ENCODE results near the gene TMEM212. TPM values are rescaled to one million over a fixed set of nuclear protein-coding genes. Genes with fewer than 3 reads are reported as not detected.

The TMEM212 gene
- total RNA-seq (2022): not detected in 2 replicates
- Bru-seq, nascent RNA: percentile 5 among the genes with signal in this experiment
- not detected for BruChase-seq, experiment 1, labeled RNA remaining after a 2-hour chase
- percentile 9 among the genes with signal in this experiment for BruChase-seq, experiment 2, labeled RNA remaining after a 6-hour chase
- long read RNA-seq: 0 reads

DNA sequence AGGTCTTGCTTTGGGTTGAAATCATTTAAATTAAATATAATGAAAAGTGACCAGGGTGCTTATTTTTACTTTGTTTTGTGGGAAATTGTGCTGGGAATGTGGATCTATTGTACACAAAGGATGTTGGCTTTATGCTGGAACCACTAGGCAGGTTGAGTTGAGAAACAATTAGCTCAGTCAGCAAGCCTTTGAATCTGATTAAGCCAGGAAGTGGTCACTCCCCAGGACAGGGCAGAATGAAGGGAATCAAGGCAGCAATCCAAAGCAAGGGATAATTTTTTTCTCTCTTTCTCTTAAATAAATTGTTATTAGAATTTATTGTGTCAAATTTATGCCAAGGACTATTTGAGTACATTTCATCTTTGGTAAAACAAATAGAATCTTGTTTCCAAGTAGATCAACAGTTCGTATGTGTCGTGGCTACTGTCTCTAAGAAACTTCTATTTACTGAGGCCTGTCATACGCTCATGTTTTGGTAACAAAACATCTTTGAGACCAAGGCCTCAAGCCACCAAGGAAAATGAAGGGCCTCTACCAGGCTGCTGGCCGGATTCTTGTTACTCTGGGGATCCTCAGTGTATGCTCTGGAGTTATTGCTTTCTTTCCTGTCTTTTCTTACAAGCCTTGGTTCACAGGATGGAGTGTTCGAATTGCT, at the start of gene TMEM212:
Gene TMEM212, plus strand, starts transcription at position 486 of the 655 bp plus-strand sequence. Its CDS starts 35 bp downstream, at position 521.
- Mint-ChIP-seq H3K27ac (ENCODE audit: unreplicated experiment) (no peak within 1 kb of the TSS), H3K4me3 (ENCODE audit: unreplicated experiment) (no peak within 1 kb of the TSS), H3K9me3 (ENCODE audit: unreplicated experiment) (peaks cover 20% of the 10 kb centered on the region), H3K36me3 (ENCODE audit: insufficient read depth, unreplicated experiment) (no peaks in the 10 kb centered on the region), H3K4me1 (ENCODE audit: low read depth, unreplicated experiment) (peaks cover 38% of the 10 kb centered on the region), H3K27me3 (ENCODE audit: insufficient read depth, unreplicated experiment) (no peaks in the 10 kb centered on the region)
- no TSS peak for BruUV-seq (replicated peaks)
- no peak for DNase-seq
- TF ChIP-seq, protein P1, sequence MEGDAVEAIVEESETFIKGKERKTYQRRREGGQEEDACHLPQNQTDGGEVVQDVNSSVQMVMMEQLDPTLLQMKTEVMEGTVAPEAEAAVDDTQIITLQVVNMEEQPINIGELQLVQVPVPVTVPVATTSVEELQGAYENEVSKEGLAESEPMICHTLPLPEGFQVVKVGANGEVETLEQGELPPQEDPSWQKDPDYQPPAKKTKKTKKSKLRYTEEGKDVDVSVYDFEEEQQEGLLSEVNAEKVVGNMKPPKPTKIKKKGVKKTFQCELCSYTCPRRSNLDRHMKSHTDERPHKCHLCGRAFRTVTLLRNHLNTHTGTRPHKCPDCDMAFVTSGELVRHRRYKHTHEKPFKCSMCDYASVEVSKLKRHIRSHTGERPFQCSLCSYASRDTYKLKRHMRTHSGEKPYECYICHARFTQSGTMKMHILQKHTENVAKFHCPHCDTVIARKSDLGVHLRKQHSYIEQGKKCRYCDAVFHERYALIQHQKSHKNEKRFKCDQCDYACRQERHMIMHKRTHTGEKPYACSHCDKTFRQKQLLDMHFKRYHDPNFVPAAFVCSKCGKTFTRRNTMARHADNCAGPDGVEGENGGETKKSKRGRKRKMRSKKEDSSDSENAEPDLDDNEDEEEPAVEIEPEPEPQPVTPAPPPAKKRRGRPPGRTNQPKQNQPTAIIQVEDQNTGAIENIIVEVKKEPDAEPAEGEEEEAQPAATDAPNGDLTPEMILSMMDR (IDR thresholded peaks at IDR 0.05; ENCODE audit: insufficient read depth in 1 of 2, low read depth in 1 of 2, low read length in 1 of 2, severe bottlenecking in 1 of 2, unreplicated experiment in 1 of 2): no peak
- Histone ChIP-seq H3K9me3 (peaks cover 3% of the 10 kb centered on the region; the same call in 1 of the 2 replicates), H3K4me1 (peaks cover 22% of the 10 kb centered on the region), H3K4me3 (ENCODE audit: low read depth, low read length) (no peak within 1 kb of the TSS), H3K36me3 (ENCODE audit: control insufficient read depth, insufficient read depth, low read length) (no peaks in the 10 kb centered on the region), H3K27me3 (replicated peaks; ENCODE audit: control insufficient read depth, insufficient read depth, low read length) (no peaks in the 10 kb centered on the region)
- intact Hi-C loops (cut with micrococcal nuclease; ENCODE audit: unreplicated experiment): no loop called here
- ChIA-PET POLR2A (no interaction called here), CTCF (no interaction called here)

- BruUV-seq (replicated peaks): no TSS peak
- Histone ChIP-seq H3K9me3 (no peaks in the 10 kb centered on the region), H3K4me3 (ENCODE audit: low read depth, low read length) (no peak overlapping the region), H3K36me3 (ENCODE audit: control insufficient read depth, insufficient read depth, low read length) (no peaks in the 10 kb centered on the region), H3K27me3 (replicated peaks; ENCODE audit: control insufficient read depth, insufficient read depth, low read length) (no peaks in the 10 kb centered on the region), H3K4me1 (no peaks in the 10 kb centered on the region; the same call in 1 of the 2 replicates)
- DNase-seq: no peak
- no peak overlapping the region for H3K4me3 Mint-ChIP-seq (ENCODE audit: unreplicated experiment)
- H3K4me1 Mint-ChIP-seq (ENCODE audit: low read depth, unreplicated experiment): peaks cover 8% of the 10 kb centered on the region
- no peaks in the 10 kb centered on the region for H3K9me3 Mint-ChIP-seq (ENCODE audit: unreplicated experiment)
- intact Hi-C loops (cut with micrococcal nuclease; ENCODE audit: unreplicated experiment): no loop called here
- no peaks in the 10 kb centered on the region for H3K27me3 Mint-ChIP-seq (ENCODE audit: insufficient read depth, unreplicated experiment)
- POLR2A ChIA-PET: no interaction called here
- no peak overlapping the region for H3K27ac Mint-ChIP-seq (ENCODE audit: unreplicated experiment)
- TF ChIP-seq, protein P1 (IDR thresholded peaks at IDR 0.05; ENCODE audit: insufficient read depth in 1 of 2, low read depth in 1 of 2, low read length in 1 of 2, severe bottlenecking in 1 of 2, unreplicated experiment in 1 of 2): no peak
- no peaks in the 10 kb centered on the region for H3K36me3 Mint-ChIP-seq (ENCODE audit: insufficient read depth, unreplicated experiment)
- CTCF ChIA-PET: no interaction called here
These were observed 46.4 kb upstream of the TMEM212 start for GRCh38 chr3:171796625-171797264.

DNA sequence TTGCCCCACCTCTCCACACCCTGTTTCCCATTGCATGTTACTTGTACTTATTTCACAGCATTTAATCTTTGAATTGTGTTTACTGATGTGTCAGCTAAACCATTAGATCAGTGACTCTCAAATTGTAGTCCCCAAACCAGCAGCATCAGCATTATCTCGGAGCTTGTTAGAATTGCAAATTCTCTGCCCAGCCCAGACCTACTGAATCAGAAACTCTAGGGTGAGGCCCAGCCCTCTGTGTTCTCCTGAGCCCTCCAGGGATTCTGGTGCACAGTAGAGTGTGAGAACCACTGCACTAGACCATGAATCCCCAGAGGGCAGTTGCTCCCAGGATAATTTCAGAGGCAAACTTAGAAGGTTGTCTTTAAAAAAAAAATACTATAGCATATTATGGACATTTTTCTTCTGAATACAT, 45.9 kb upstream of the TMEM212 start:
- no TSS peak for BruUV-seq (replicated peaks)
- H3K9me3 ChIP-seq: no peaks in the 10 kb centered on the region
- TF ChIP-seq, protein P1 (IDR thresholded peaks at IDR 0.05; ENCODE audit: insufficient read depth in 1 of 2, low read depth in 1 of 2, low read length in 1 of 2, severe bottlenecking in 1 of 2, unreplicated experiment in 1 of 2): no peak
- H3K27me3 ChIP-seq (replicated peaks; ENCODE audit: control insufficient read depth, insufficient read depth, low read length): no peaks in the 10 kb centered on the region
- intact Hi-C loops (cut with micrococcal nuclease; ENCODE audit: unreplicated experiment): no loop called here
- Mint-ChIP-seq H3K9me3 (ENCODE audit: unreplicated experiment) (no peaks in the 10 kb centered on the region), H3K27ac (ENCODE audit: unreplicated experiment) (no peak overlapping the region), H3K36me3 (ENCODE audit: insufficient read depth, unreplicated experiment) (no peaks in the 10 kb centered on the region), H3K4me3 (ENCODE audit: unreplicated experiment) (no peak overlapping the region), H3K27me3 (ENCODE audit: insufficient read depth, unreplicated experiment) (no peaks in the 10 kb centered on the region), H3K4me1 (ENCODE audit: low read depth, unreplicated experiment) (peaks cover 8% of the 10 kb centered on the region)
- H3K4me3 ChIP-seq (ENCODE audit: low read depth, low read length): no peak overlapping the region
- H3K4me1 ChIP-seq: no peaks in the 10 kb centered on the region; the same call in 1 of the 2 replicates
- DNase-seq: no peak
- CTCF ChIA-PET: no interaction called here
- POLR2A ChIA-PET: no interaction called here
- no peaks in the 10 kb centered on the region for H3K36me3 ChIP-seq (ENCODE audit: control insufficient read depth, insufficient read depth, low read length)
